ENCODE data around the gene TDRD12.

DNA sequence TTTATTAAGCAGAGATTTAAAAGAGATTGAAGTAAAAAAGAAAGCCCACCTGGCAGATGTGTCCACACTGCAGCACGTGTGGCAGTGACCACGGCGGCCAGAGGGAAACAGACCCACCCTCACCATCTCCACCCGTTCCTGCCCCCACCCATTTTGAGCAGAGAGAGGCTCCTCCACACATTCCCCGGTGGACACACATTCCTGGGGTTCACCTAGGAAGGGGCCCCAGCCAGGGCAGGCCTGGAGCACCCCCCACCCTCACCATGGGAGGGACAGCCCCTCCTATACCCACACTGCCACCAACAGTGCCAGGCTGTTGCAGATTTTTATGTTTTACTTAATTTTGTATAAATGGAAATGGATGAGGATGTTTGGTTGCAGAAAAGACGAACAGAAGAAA lies 95.1 kb downstream of the TDRD12 start:
- TF ChIP-seq CTCF (IDR thresholded peaks at IDR 0.05; ENCODE audit: insufficient read depth, low read length, poor library complexity, severe bottlenecking) (no peak), EZH2phosphoT487 (conservative IDR thresholded peaks at IDR 0.05; ENCODE audit: low read length) (no peak)

All from SU-DHL-6 (cell line).